ENCODE data around the gene ABLIM2. TPM values are rescaled to one million over a fixed set of nuclear protein-coding genes. Genes with fewer than 3 reads are reported as not detected.

ABLIM2 gene
- total and polyA plus RNA-seq, 2 of the 13 experiments (the other 11 are each of a cell fraction or from before 2014, with no cell fraction given), result 0.20 to 0.37 TPM

DNA sequence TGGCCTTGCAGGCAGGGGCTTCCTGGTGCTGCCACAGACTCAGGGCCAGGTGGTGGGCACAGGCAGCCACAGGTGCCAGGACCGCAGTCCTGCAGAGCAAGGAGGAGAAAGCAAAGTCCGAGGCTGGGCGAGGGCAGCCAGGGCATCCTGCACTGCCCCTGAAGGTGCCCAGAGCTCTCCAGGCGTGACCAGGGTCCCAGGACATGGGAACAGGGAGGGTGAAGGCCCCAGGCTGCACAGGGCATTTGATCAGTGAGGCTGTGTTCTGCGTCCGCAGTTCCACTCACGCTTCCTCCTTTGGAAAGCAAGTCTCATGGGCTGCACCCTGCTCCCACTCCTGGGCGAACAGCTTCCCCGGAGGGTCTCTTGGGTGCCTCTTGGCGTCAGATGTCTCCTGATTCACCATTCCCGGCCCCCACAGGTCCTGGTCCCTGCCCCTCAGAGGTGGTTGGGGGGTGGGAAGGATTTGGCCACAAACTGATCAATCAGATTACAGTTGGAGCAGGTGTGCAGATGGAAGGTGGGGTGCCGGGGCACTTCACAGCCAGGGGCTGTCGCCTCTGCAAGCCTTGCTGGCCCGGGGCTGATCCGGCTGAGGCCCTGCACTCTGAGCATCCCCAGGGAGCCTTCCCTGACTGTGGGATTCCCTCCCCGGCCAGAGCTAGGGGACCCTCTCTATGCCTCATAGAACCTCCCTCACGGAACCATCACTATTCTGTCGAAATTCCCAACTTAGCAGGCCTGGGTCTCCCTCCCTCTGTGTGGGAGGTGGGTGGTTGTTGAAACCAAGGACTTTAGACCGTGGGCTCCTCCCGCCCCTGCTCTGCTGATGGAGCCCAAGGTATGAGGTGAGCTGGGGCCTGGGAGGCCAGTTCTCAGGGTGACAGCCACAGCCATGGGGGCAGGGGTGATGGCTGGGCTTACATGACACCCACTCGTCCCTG, 43.8 kb upstream of the ABLIM2 start (continued):
- TF ChIP-seq ZNF652 (CRISPR knock-in tag; IDR thresholded peaks at IDR 0.05; ENCODE audit: borderline replicate concordance, low read depth) (peak; percentile 43; the same call in 1 of the 2 replicates), SOX6 (IDR thresholded peaks at IDR 0.05) (no peak), SOX6 (CRISPR knock-in tag; IDR thresholded peaks at IDR 0.05) (peak; percentile 52; the same call in 1 of the 2 replicates), FOXA3 (CRISPR knock-in tag; IDR thresholded peaks at IDR 0.05) (peak; percentile 53), ERF (CRISPR knock-in tag; IDR thresholded peaks at IDR 0.05) (0 out of 2 replicates have a peak, but pooled peaks have one; percentile 30), MIER3 (CRISPR knock-in tag; IDR thresholded peaks at IDR 0.05; ENCODE audit: borderline replicate concordance) (peak; percentile 67; the same call in 1 of the 2 replicates), ZNF879 (CRISPR knock-in tag; IDR thresholded peaks at IDR 0.05) (no peak), ZMYM4 (CRISPR knock-in tag; IDR thresholded peaks at IDR 0.05) (peak; percentile 40; the same call in 1 of the 2 replicates), ZNF446 (CRISPR knock-in tag; IDR thresholded peaks at IDR 0.05) (no peak), CCDC6 (CRISPR knock-in tag; IDR thresholded peaks at IDR 0.05) (no peak)
- TF ChIP-seq, protein P1, sequence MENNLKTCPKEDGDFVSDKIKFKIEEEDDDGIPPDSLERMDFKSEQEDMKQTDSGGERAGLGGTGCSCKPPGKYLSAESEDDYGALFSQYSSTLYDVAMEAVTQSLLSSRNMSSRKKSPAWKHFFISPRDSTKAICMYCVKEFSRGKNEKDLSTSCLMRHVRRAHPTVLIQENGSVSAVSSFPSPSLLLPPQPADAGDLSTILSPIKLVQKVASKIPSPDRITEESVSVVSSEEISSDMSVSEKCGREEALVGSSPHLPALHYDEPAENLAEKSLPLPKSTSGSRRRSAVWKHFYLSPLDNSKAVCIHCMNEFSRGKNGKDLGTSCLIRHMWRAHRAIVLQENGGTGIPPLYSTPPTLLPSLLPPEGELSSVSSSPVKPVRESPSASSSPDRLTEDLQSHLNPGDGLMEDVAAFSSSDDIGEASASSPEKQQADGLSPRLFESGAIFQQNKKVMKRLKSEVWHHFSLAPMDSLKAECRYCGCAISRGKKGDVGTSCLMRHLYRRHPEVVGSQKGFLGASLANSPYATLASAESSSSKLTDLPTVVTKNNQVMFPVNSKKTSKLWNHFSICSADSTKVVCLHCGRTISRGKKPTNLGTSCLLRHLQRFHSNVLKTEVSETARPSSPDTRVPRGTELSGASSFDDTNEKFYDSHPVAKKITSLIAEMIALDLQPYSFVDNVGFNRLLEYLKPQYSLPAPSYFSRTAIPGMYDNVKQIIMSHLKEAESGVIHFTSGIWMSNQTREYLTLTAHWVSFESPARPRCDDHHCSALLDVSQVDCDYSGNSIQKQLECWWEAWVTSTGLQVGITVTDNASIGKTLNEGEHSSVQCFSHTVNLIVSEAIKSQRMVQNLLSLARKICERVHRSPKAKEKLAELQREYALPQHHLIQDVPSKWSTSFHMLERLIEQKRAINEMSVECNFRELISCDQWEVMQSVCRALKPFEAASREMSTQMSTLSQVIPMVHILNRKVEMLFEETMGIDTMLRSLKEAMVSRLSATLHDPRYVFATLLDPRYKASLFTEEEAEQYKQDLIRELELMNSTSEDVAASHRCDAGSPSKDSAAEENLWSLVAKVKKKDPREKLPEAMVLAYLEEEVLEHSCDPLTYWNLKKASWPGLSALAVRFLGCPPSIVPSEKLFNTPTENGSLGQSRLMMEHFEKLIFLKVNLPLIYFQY (CRISPR knock-in tag; IDR thresholded peaks at IDR 0.05; ENCODE audit: borderline replicate concordance), result peak; percentile 66; the same call in 1 of the 2 replicates
- TF ChIP-seq, protein P2, sequence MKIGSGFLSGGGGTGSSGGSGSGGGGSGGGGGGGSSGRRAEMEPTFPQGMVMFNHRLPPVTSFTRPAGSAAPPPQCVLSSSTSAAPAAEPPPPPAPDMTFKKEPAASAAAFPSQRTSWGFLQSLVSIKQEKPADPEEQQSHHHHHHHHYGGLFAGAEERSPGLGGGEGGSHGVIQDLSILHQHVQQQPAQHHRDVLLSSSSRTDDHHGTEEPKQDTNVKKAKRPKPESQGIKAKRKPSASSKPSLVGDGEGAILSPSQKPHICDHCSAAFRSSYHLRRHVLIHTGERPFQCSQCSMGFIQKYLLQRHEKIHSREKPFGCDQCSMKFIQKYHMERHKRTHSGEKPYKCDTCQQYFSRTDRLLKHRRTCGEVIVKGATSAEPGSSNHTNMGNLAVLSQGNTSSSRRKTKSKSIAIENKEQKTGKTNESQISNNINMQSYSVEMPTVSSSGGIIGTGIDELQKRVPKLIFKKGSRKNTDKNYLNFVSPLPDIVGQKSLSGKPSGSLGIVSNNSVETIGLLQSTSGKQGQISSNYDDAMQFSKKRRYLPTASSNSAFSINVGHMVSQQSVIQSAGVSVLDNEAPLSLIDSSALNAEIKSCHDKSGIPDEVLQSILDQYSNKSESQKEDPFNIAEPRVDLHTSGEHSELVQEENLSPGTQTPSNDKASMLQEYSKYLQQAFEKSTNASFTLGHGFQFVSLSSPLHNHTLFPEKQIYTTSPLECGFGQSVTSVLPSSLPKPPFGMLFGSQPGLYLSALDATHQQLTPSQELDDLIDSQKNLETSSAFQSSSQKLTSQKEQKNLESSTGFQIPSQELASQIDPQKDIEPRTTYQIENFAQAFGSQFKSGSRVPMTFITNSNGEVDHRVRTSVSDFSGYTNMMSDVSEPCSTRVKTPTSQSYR (CRISPR knock-in tag; IDR thresholded peaks at IDR 0.05; ENCODE audit: borderline replicate concordance), result peak; percentile 62; the same call in 1 of the 2 replicates
- TF ChIP-seq, protein P3, sequence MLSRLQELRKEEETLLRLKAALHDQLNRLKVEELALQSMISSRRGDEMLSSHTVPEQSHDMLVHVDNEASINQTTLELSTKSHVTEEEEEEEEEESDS (CRISPR knock-in tag; IDR thresholded peaks at IDR 0.05; ENCODE audit: borderline replicate concordance), result no peak
- TF ChIP-seq, protein P4, sequence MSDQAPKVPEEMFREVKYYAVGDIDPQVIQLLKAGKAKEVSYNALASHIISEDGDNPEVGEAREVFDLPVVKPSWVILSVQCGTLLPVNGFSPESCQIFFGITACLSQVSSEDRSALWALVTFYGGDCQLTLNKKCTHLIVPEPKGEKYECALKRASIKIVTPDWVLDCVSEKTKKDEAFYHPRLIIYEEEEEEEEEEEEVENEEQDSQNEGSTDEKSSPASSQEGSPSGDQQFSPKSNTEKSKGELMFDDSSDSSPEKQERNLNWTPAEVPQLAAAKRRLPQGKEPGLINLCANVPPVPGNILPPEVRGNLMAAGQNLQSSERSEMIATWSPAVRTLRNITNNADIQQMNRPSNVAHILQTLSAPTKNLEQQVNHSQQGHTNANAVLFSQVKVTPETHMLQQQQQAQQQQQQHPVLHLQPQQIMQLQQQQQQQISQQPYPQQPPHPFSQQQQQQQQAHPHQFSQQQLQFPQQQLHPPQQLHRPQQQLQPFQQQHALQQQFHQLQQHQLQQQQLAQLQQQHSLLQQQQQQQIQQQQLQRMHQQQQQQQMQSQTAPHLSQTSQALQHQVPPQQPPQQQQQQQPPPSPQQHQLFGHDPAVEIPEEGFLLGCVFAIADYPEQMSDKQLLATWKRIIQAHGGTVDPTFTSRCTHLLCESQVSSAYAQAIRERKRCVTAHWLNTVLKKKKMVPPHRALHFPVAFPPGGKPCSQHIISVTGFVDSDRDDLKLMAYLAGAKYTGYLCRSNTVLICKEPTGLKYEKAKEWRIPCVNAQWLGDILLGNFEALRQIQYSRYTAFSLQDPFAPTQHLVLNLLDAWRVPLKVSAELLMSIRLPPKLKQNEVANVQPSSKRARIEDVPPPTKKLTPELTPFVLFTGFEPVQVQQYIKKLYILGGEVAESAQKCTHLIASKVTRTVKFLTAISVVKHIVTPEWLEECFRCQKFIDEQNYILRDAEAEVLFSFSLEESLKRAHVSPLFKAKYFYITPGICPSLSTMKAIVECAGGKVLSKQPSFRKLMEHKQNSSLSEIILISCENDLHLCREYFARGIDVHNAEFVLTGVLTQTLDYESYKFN (CRISPR knock-in tag; conservative IDR thresholded peaks at IDR 0.05), result peak; percentile 83
- TF ChIP-seq, protein P5, sequence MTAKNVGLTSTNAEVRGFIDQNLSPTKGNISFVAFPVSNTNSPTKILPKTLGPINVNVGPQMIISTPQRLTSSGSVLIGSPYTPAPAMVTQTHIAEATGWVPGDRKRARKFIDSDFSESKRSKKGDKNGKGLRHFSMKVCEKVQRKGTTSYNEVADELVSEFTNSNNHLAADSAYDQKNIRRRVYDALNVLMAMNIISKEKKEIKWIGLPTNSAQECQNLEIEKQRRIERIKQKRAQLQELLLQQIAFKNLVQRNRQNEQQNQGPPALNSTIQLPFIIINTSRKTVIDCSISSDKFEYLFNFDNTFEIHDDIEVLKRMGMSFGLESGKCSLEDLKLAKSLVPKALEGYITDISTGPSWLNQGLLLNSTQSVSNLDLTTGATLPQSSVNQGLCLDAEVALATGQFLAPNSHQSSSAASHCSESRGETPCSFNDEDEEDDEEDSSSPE (CRISPR knock-in tag; IDR thresholded peaks at IDR 0.05), result peak; percentile 47; the same call in 1 of the 2 replicates
- TF ChIP-seq, protein P6, sequence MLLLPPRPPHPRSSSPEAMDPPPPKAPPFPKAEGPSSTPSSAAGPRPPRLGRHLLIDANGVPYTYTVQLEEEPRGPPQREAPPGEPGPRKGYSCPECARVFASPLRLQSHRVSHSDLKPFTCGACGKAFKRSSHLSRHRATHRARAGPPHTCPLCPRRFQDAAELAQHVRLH (CRISPR knock-in tag; IDR thresholded peaks at IDR 0.05; ENCODE audit: borderline replicate concordance, low read depth), result peak; percentile 47; the same call in 1 of the 2 replicates

All from HepG2 (cell line).